ENCODE data around the gene KLHL2. TPM values are rescaled to one million over a fixed set of nuclear protein-coding genes. Genes with fewer than 3 reads are reported as not detected.
"Not testable (repeated sequence)": the region's sequence is repeated elsewhere in the genome, so short reads cannot be mapped to it uniquely, and the experiment has no call there.

KLHL2 gene
- total RNA-seq, 1 experiment from 2014 or later, result 37.1 TPM

GRCh38 chr4:165232623-165233433 is 25.5 kb downstream of the KLHL2 start:
- H3K27ac Mint-ChIP-seq (ENCODE audit: low read depth, unreplicated experiment), result peak overlapping the region; percentile 74
- H3K4me3 Mint-ChIP-seq (ENCODE audit: unreplicated experiment); intact Hi-C loops (cut with micrococcal nuclease); POLR2A ChIA-PET; DNase-seq (ENCODE audit: unreplicated experiment); H3K9me3 Mint-ChIP-seq (ENCODE audit: unreplicated experiment); BruUV-seq (replicated peaks); H3K27me3 Mint-ChIP-seq (ENCODE audit: insufficient read depth, unreplicated experiment): not testable (repeated sequence)
- CTCF ChIA-PET, result interaction anchor here (0.6 kb wide), 1 partner anchor 118 kb away, joined by 3 read pairs; no protein-coding TSS in a partner anchor
- peaks cover 14% of the 10 kb centered on the region for H3K4me1 Mint-ChIP-seq (ENCODE audit: insufficient read depth, unreplicated experiment)
- peaks cover 29% of the 10 kb centered on the region for H3K36me3 Mint-ChIP-seq (ENCODE audit: insufficient read depth, unreplicated experiment)

- POLR2A ChIA-PET, result interaction anchor here (0.5 to 1.1 kb wide), 4 partner anchors 26 to 93 kb away, joined by 3 to 5 read pairs (median 4); partner anchors contain the start of gene MSMO1
- intact Hi-C loops (cut with micrococcal nuclease), result no loop called here
- no peak for DNase-seq (ENCODE audit: unreplicated experiment)
- H3K4me3 Mint-ChIP-seq (ENCODE audit: unreplicated experiment), result no peak overlapping the region
- peaks cover 20% of the 10 kb centered on the region for H3K4me1 Mint-ChIP-seq (ENCODE audit: insufficient read depth, unreplicated experiment)
- H3K9me3 Mint-ChIP-seq (ENCODE audit: unreplicated experiment), result no peaks in the 10 kb centered on the region
- H3K36me3 Mint-ChIP-seq (ENCODE audit: insufficient read depth, unreplicated experiment), result peaks cover 17% of the 10 kb centered on the region
- H3K27me3 Mint-ChIP-seq (ENCODE audit: insufficient read depth, unreplicated experiment), result no peaks in the 10 kb centered on the region
- TF ChIP-seq CTCF (IDR thresholded peaks at IDR 0.05; ENCODE audit: unreplicated experiment), result no peak
- CTCF ChIA-PET, result no interaction called here
- H3K27ac Mint-ChIP-seq (ENCODE audit: low read depth, unreplicated experiment), result no peak overlapping the region
- BruUV-seq (replicated peaks), result no TSS peak
Observed at GRCh38 chr4:165234766-165235165, 27.4 kb downstream of the KLHL2 start.

GRCh38 chr4:165236852-165237251 is 29.5 kb downstream of the KLHL2 start:
- H3K4me3 Mint-ChIP-seq (ENCODE audit: unreplicated experiment); H3K27me3 Mint-ChIP-seq (ENCODE audit: insufficient read depth, unreplicated experiment); H3K27ac Mint-ChIP-seq (ENCODE audit: low read depth, unreplicated experiment); BruUV-seq (replicated peaks); H3K9me3 Mint-ChIP-seq (ENCODE audit: unreplicated experiment); CTCF ChIA-PET; intact Hi-C loops (cut with micrococcal nuclease); DNase-seq (ENCODE audit: unreplicated experiment): not testable (repeated sequence)
- Mint-ChIP-seq H3K36me3 (ENCODE audit: insufficient read depth, unreplicated experiment) (peaks cover 23% of the 10 kb centered on the region), H3K4me1 (ENCODE audit: insufficient read depth, unreplicated experiment) (peaks cover 24% of the 10 kb centered on the region)
- POLR2A ChIA-PET, result interaction anchor here (1.6 kb wide), 1 partner anchor 94 kb away, joined by 6 read pairs; no protein-coding TSS in a partner anchor

- DNase-seq (ENCODE audit: unreplicated experiment), result peak; percentile 38
- H3K4me3 Mint-ChIP-seq (ENCODE audit: unreplicated experiment), result peak overlapping the region; percentile 7
- BruUV-seq (replicated peaks); H3K27me3 Mint-ChIP-seq (ENCODE audit: insufficient read depth, unreplicated experiment); intact Hi-C loops (cut with micrococcal nuclease); H3K9me3 Mint-ChIP-seq (ENCODE audit: unreplicated experiment): not testable (repeated sequence)
- peaks cover 25% of the 10 kb centered on the region for H3K36me3 Mint-ChIP-seq (ENCODE audit: insufficient read depth, unreplicated experiment)
- H3K4me1 Mint-ChIP-seq (ENCODE audit: insufficient read depth, unreplicated experiment), result peaks cover 24% of the 10 kb centered on the region
- ChIA-PET POLR2A (interaction anchor here (0.6 to 2.9 kb wide), 15 partner anchors 9 to 146 kb away, joined by 3 to 27 read pairs (median 5); partner anchors contain the start of gene MSMO1), CTCF (interaction anchor here (0.8 kb wide), 2 partner anchors 107 to 226 kb away, joined by 3 read pairs; no protein-coding TSS in a partner anchor)
- peak overlapping the region; percentile 67 for H3K27ac Mint-ChIP-seq (ENCODE audit: low read depth, unreplicated experiment)
Observed at GRCh38 chr4:165238041-165238640, 30.8 kb downstream of the KLHL2 start.

- ChIA-PET POLR2A (interaction anchor here (0.9 to 2.8 kb wide), 3 partner anchors 32 to 128 kb away, joined by 3 to 13 read pairs (median 3); partner anchors contain the start of gene TMEM192), CTCF (interaction anchor here (0.7 kb wide), 1 partner anchor 59 kb away, joined by 4 read pairs; no protein-coding TSS in a partner anchor)
- H3K27ac Mint-ChIP-seq (ENCODE audit: low read depth, unreplicated experiment), result peak overlapping the region; percentile 68
- H3K4me3 Mint-ChIP-seq (ENCODE audit: unreplicated experiment); DNase-seq (ENCODE audit: unreplicated experiment); intact Hi-C loops (cut with micrococcal nuclease); BruUV-seq (replicated peaks); H3K27me3 Mint-ChIP-seq (ENCODE audit: insufficient read depth, unreplicated experiment); H3K9me3 Mint-ChIP-seq (ENCODE audit: unreplicated experiment): not testable (repeated sequence)
- peaks cover 31% of the 10 kb centered on the region for H3K36me3 Mint-ChIP-seq (ENCODE audit: insufficient read depth, unreplicated experiment)
- peaks cover 27% of the 10 kb centered on the region for H3K4me1 Mint-ChIP-seq (ENCODE audit: insufficient read depth, unreplicated experiment)
Observed at GRCh38 chr4:165240761-165241160, 33.4 kb downstream of the KLHL2 start.

- H3K27ac Mint-ChIP-seq (ENCODE audit: low read depth, unreplicated experiment); BruUV-seq (replicated peaks); H3K27me3 Mint-ChIP-seq (ENCODE audit: insufficient read depth, unreplicated experiment); intact Hi-C loops (cut with micrococcal nuclease); H3K4me3 Mint-ChIP-seq (ENCODE audit: unreplicated experiment); DNase-seq (ENCODE audit: unreplicated experiment); H3K9me3 Mint-ChIP-seq (ENCODE audit: unreplicated experiment); POLR2A ChIA-PET: not testable (repeated sequence)
- H3K4me1 Mint-ChIP-seq (ENCODE audit: insufficient read depth, unreplicated experiment), result peaks cover 14% of the 10 kb centered on the region
- CTCF ChIA-PET, result interaction anchor here (1.3 kb wide), 1 partner anchor 81 kb away, joined by 3 read pairs; no protein-coding TSS in a partner anchor
- peaks cover 24% of the 10 kb centered on the region for H3K36me3 Mint-ChIP-seq (ENCODE audit: insufficient read depth, unreplicated experiment)
Observed at GRCh38 chr4:165244148-165244547, 36.8 kb downstream of the KLHL2 start.

- H3K9me3 Mint-ChIP-seq (ENCODE audit: unreplicated experiment); H3K4me3 Mint-ChIP-seq (ENCODE audit: unreplicated experiment); BruUV-seq (replicated peaks); intact Hi-C loops (cut with micrococcal nuclease); H3K27ac Mint-ChIP-seq (ENCODE audit: low read depth, unreplicated experiment); POLR2A ChIA-PET; H3K27me3 Mint-ChIP-seq (ENCODE audit: insufficient read depth, unreplicated experiment); DNase-seq (ENCODE audit: unreplicated experiment): not testable (repeated sequence)
- Mint-ChIP-seq H3K36me3 (ENCODE audit: insufficient read depth, unreplicated experiment) (peaks cover 23% of the 10 kb centered on the region), H3K4me1 (ENCODE audit: insufficient read depth, unreplicated experiment) (peaks cover 14% of the 10 kb centered on the region)
- CTCF ChIA-PET, result interaction anchor here (1.3 kb wide), 1 partner anchor 81 kb away, joined by 3 read pairs; no protein-coding TSS in a partner anchor
Observed at GRCh38 chr4:165244587-165245186, 37.3 kb downstream of the KLHL2 start.

Measured in MCF 10A (cell line).